HK-2 (cell line): ENCODE results near the gene DACT3.

Experiments used
- DNase-seq: peaks from one replicate; pipeline ENCODE4 v3.0.0-alpha.2; 2018; ENCODE audit not compliant: unreplicated experiment

DACT3 gene

GRCh38 chr19:46665072-46665471 is 4.1 kb upstream of the DACT3 start:
- no peak for DNase-seq

- peak; percentile 77 for DNase-seq
Measured at GRCh38 chr19:46661735-46662592, 982 bp upstream of the DACT3 start.

GRCh38 chr19:46660551-46661019 is 397 bp downstream of the DACT3 start:
- no peak for DNase-seq

- no peak for DNase-seq
Measured at GRCh38 chr19:46660008-46660517, 919 bp downstream of the DACT3 start.

DNA sequence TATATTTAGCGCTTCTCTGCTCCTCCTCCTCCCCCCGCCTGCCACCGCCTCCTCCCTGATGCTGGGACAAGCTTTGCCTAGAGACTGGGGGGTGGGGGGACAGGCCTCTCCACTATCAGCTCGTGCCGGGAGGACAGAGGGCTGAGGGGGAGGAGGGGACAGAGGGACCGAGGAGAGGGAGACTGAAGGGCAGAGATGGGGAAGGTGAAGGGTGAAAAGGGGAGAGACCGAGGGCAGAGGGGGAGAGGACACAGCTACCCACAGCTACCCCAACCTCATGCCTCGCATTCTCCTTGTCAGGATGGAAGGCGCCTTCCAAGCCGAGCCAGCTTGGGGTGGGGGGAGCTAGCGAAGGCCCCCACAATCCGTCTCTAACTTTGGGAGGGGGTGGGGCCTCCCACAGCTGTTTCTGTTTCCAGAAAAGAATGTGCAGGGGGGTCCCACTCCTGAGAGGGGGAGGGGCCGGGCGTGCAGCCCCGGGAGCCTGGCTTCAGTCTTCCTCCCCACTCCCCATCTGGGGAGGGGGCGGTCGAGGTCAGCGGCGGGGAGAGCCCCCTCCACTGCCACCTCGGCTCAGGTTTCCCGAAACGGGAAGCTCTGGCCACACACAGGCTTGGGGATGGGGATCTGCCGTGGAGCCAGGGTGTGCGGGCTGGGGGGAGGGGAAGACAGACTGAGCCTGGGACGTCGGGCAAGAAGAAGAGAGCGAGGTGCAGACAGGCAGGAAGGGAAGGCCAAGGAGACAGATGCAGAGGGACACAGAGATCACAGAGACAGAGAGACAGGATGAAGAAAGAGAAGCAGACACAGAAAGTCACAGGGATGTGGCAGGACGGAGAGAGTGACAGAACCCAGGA is 1.6 kb downstream of the DACT3 start:
- DNase-seq: no peak

DNA sequence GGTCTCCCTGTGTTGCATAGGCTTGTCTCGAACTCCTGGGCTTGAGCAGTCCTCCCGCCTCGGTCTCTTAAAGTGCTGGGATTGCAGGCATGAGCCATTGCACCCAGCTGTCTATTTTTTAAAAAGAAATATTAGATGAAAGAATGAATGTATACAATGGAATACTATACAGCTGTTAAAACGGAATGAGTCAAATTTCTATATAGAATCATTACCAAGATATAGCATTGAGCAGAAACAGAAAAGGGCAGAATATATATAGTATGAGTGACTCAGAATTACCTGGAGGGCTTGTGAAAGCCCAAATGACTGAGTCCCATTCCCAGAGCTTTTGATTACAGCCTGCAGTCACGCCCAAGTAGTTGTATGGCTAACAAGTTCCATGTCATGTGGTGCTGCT is 4.4 kb downstream of the DACT3 start:
- DNase-seq: no peak

DNA sequence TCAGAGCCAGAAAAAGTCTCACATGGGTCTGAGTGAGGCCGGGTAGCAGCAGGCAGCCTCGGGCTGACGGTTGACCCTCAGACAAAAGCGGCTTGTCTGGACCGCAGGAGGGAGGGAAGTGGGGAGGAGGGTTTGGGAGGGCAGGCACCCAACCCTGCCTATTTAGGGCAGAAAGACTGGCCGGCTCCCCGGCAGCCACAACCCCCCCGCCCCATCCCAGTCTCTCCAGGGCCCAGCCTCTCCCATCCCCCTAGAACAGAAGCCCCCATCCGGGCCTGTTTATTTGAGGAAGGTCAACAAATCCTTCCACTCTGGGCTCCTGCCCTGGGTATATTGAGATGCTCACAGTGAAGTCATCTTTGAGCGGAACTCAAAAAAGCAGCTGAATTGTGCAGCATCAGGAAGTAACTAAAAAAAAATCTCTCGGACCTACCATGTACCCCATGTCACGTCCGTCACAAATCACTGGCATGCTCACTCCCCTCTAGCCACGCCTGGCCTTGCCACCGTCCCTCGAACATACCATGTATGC is 6.3 kb downstream of the DACT3 start:
- no peak for DNase-seq

DNA sequence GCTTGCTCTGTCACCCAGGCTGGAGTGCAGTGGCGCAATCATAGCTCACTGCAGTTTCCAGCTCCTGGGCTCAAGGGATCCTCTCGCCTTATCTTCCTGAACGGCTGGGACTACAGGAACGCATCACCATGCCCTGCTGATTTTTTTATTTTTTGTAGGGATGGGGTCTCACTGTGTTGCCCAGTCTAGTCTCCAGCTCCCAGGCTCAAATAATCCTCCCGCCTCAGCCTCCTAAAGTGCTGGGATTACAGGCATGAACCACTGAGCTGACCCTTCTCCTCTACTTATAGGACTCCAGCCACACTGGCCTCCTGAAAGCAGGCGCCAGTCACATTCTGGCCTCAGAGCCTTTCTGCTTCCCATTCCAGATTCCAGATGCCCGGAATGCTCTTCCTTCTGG is 10.5 kb downstream of the DACT3 start:
- DNase-seq: no peak

GRCh38 chr19:46648961-46649960 is 11.7 kb downstream of the DACT3 start:
- no peak for DNase-seq

DNA sequence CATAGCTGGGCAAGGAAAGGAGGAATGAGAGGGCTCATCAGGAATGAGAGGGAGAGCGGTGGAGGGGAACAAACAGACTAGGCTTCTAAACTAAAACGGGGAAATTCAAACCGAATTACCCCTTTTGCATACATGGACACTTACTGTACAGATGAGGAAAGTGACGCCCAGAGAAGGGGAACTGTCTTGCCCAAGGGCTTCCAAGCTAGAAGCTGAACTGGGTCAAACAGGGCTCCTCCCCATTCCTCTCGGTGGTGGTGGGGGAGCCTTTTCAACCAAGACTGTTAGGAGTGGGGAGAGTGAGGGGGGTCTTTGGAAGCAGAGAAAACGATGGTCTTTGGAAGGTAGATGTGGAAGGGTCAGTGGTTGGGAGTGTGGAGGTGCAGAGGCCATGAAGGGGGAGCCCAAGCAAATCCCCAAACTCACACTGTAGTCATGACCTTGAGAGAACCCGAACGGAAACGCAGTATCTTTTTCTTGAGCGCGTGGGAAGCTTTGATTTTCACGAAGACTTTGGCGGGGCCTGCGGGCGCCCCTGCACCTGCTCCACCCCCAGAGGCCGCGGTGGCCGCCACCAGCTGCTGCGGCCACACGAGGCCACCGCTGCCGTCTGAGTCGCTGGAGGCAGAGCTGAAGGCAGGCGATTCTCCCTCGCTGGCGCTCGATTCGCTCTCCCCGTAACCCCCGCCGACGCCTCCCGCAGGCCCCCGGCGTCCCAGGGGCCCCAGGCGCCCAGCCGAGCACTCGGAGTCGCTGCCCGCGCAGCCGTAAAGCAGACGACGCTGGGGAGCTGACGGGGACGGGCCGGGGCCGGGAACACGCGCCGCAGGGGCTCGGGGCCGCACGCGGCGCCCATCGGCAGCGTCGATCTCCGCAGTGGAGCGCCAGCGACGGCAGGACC is 12.7 kb downstream of the DACT3 start:
- DNase-seq: no peak

GRCh38 chr19:46646402-46646801 is 14.6 kb downstream of the DACT3 start:
- DNase-seq: no peak

GRCh38 chr19:46644720-46645119 is 16.3 kb downstream of the DACT3 start:
- no peak for DNase-seq

DNA sequence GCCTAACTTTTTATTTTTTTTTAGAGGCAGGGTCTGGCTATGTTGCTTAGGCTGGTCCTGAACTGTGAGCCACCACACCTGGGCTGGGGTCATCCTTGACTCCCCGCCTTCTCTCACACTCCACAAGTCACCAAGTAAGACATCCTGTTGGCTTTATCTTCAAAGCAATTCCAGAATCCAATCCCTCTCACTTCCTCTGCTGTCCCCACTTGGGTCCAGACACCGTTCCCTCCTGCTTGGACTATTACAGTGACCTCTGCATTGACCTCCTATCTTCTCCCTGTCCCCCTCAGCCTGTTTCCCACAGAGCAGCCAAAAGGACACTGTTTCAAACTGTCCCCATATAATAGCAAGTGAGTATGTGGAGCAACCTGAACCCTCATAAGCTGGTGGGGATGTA is 20.3 kb downstream of the DACT3 start:
- DNase-seq: no peak

DNA sequence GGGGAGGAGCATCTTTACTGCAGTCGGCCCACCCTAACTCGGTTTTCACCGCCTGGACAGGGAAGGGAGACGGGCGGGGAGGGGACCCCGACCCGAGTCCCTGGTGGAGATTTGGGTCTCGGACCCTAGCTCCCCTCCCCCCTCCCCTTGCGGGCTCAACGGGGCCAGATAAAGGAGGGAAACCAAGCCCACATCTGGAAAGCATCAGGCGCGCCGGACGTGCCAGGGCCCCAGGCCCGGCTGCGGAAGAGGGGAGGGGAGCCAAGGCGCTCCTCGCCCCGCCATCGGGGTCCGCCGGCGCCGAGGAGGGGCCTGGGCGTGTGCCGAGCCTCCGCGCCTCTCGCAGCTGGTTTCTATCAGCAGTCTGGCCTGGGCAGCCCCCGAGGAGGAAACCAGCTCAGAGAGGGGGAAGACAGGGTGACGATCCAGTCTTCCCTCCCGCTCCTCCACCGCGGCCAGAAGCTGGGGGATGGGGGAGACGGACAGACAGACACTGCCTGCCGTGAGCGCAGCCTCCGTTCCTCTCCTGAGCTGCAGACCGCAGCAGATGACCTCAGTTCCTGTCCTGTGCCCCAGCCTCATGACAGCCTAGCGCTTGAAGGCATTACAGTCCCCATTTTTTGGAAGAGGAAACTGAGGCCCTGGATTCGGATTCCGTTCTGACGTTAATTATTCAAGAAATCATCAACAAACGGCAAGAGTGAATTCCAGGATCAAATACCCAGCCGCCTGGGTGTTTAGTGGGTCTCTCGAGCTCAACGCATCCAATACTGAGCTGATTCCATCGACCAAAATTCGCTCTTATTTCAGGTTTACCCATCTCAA is 21.4 kb downstream of the DACT3 start:
- DNase-seq: peak; percentile 70

DNA sequence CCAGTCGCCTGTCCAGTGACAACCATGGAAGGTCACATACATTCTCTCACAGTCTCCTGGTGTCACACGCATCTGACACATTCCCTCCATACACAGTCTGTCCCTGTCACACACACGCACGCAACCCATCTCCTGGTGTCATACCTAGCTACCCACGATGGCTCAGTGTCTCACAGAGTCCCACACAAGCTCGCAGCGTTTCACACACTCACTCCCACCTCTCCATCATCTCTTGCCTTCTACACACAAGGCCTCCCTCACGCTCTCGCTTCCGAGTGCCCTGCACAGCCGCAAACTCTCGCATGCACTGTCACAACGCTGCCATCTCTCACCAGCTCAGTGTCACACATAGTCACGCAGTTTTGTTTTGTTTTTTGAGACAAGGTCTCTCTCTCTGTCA is 23.8 kb downstream of the DACT3 start:
- no peak for DNase-seq

DNA sequence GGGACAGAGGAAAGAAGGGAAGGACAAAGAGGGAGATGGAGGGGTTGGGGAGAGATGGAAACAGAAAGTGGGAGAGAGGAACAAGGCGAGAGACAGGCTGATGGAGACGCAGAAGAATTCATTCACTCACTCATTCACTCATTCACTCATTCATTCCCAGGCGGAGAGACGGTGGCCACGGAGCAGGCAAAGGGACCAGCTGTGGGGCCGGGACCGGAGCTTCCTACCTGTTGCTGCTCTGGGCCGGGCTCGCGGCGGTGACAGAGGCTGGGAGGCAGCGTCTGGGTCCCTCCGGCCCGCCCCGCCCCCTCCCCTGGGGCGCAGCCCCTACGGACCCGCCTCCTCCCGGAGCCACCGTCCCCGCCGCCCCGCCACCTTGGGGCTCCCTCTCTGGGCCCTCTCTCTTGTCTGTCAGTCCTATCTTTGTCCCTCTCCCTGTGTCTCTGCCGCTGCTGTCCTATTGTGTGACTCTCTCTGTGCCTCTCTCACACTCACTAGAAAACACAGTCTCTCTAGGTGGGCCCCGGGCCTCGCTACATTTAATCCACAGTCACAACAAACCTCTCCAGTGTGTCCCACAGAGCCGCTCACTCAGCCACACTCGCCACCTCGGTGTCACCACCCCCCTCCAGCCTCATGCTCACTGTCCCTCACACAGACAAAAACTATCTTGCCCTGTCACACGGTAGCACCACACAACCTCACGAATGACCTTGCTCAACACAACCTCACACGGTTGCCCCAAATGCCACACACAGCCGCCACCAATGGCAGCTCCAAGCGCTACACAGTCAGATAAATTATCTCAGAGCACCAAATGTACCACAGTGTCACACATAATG is 24.8 kb downstream of the DACT3 start, which contains the start of gene GNG8:
TSS of gene GNG8 (minus strand) at position 283 of the 842 bp plus-strand sequence. CDS start 1,520 bp downstream, outside the sequence.
- no peak for DNase-seq

- DNase-seq: no peak
Measured at GRCh38 chr19:46634656-46635218, 26.2 kb downstream of the DACT3 start.
